GM23248 (cell line): ENCODE results near the gene WIPF1. TPM values are rescaled to one million over a fixed set of nuclear protein-coding genes. Genes with fewer than 3 reads are reported as not detected.

Experiments
- DNase-seq: peaks from one replicate; pipeline ENCODE4 v3.0.0-alpha.2; 2015
- H2AFZ ChIP-seq: fragments of 200-600 bp; sonication (generic); 2 replicates; pipeline ENCODE4 v1.6.1; 2016; ENCODE audit warnings: antibody characterized with exemption
- H3F3A ChIP-seq: fragments of 200-600 bp; sonication (generic); 2 replicates; pipeline ENCODE4 v1.6.1; 2016; ENCODE audit warnings: mild to moderate bottlenecking, antibody characterized with exemption, mixed run types; ENCODE audit not compliant: insufficient read depth
- H3K27ac ChIP-seq: fragments of 200-600 bp; sonication (generic); 2 replicates; pipeline ENCODE4 v1.5.1; 2016; ENCODE audit warnings: mild to moderate bottlenecking
- H3K27me3 ChIP-seq: fragments of 200-600 bp; sonication (generic); replicated peaks from 2 replicates; pipeline ENCODE4 v1.6.1; 2016; ENCODE audit warnings: mild to moderate bottlenecking; ENCODE audit not compliant: insufficient read depth
- H3K36me3 ChIP-seq: fragments of 200-600 bp; sonication (generic); 2 replicates; pipeline ENCODE4 v1.6.1; 2016; ENCODE audit warnings: low read depth, mild to moderate bottlenecking
- H3K4me1 ChIP-seq: fragments of 200-600 bp; sonication (generic); 2 replicates; pipeline ENCODE4 v1.6.1; 2016; ENCODE audit warnings: mild to moderate bottlenecking; ENCODE audit not compliant: insufficient read depth
- H3K4me2 ChIP-seq: fragments of 200-600 bp; sonication (generic); one replicate; pipeline ENCODE4 v1.6.1; 2016; ENCODE audit warnings: mild to moderate bottlenecking; ENCODE audit not compliant: unreplicated experiment
- H3K4me3 ChIP-seq: fragments of 200-600 bp; sonication (generic); 2 replicates; pipeline ENCODE4 v1.5.1; 2016; ENCODE audit warnings: mild to moderate bottlenecking
- H3K79me2 ChIP-seq: fragments of 200-600 bp; sonication (generic); 2 replicates; pipeline ENCODE4 v1.6.1; 2016; ENCODE audit warnings: mild to moderate bottlenecking; ENCODE audit not compliant: insufficient read depth
- H3K9ac ChIP-seq: fragments of 200-600 bp; sonication (generic); 2 replicates; pipeline ENCODE4 v1.6.1; 2016; ENCODE audit warnings: mild to moderate bottlenecking
- H3K9me2 ChIP-seq: fragments of 200-600 bp; sonication (generic); 2 replicates; pipeline ENCODE4 v1.6.1; 2016; ENCODE audit warnings: mixed run types, mild to moderate bottlenecking, moderate library complexity; ENCODE audit not compliant: insufficient read depth
- H3K9me3 ChIP-seq: fragments of 200-600 bp; sonication (generic); one replicate; pipeline ENCODE4 v1.6.1; 2017; ENCODE audit warnings: low read depth
- H4K20me1 ChIP-seq: fragments of 200-600 bp; sonication (generic); 2 replicates; pipeline ENCODE4 v1.6.0; 2016; ENCODE audit not compliant: insufficient read depth
- EZH2 ChIP-seq: fragments of 200-600 bp; sonication (generic); IDR thresholded peaks from 2 replicates; pipeline ENCODE4 v1.6.1; 2018; ENCODE audit warnings: antibody characterized with exemption, mild to moderate bottlenecking; ENCODE audit not compliant: insufficient read depth, poor library complexity, severe bottlenecking
- EZH2phosphoT487 ChIP-seq: fragments of 200-600 bp; sonication (generic); IDR thresholded peaks from 2 replicates; pipeline ENCODE4 v1.6.1; 2018; ENCODE audit warnings: antibody characterized with exemption, moderate library complexity, mild to moderate bottlenecking, low read depth; ENCODE audit not compliant: insufficient read depth
- WGBS, 2 experiments: methylation state at CpG; one replicate each; pipeline ENCODE4 v1.1.6; 2015 to 2017; ENCODE audit warnings: low lambda C conversion rate in 2 of 2, low coverage in 1 of 2; ENCODE audit errors: missing lambda C conversion rate in 2 of 2; 5-methylcytosine and 5-hydroxymethylcytosine counted together
- in situ Hi-C: fragments of 300-500 bp; cut with MboI; formaldehyde crosslinking; loops from 2 replicates; pipeline ENCODE4 v1.15.0; 2020
- polyA plus RNA-seq: library from polyadenylated mRNA; unstranded; fragments of >200 nt; fragmentation: Nextera tagmentation; extraction: Ambion mirVana; gene quantifications from 2 replicates; pipeline ENCODE4 v1.2.1, GENCODE V29; 2016
- total RNA-seq: library from RNA; depleted of rRNA; stranded (reverse); fragments of >200 nt; shearing (Covaris generic); gene quantifications from 2 replicates; pipeline ENCODE4 v1.2.3, GENCODE V29; 2014

Gene WIPF1
- total and polyA plus RNA-seq, 2 experiments from 2014 or later, result 21.4 to 50.3 TPM

DNA sequence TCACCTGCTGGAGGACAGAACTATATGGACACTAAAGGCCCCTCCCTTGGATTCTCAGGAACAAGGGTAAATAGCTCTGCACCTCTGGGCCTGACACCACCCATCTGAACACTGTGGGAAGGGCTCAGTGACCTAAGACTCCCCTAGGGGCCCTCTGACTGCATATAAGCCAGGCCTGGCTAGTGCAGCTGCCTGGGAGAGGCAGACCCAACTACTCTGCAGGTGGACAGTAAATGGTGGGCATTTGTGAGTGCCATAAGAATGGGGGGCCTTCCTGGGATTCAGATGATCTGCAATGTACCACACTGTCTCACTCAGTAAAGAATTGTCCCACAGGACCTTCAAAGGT is 11.2 kb upstream of the WIPF1 start:
- no peak overlapping the region for H3K27ac ChIP-seq
- H3K9ac ChIP-seq, result no peak overlapping the region
- in situ Hi-C loops, result no loop called here

DNA sequence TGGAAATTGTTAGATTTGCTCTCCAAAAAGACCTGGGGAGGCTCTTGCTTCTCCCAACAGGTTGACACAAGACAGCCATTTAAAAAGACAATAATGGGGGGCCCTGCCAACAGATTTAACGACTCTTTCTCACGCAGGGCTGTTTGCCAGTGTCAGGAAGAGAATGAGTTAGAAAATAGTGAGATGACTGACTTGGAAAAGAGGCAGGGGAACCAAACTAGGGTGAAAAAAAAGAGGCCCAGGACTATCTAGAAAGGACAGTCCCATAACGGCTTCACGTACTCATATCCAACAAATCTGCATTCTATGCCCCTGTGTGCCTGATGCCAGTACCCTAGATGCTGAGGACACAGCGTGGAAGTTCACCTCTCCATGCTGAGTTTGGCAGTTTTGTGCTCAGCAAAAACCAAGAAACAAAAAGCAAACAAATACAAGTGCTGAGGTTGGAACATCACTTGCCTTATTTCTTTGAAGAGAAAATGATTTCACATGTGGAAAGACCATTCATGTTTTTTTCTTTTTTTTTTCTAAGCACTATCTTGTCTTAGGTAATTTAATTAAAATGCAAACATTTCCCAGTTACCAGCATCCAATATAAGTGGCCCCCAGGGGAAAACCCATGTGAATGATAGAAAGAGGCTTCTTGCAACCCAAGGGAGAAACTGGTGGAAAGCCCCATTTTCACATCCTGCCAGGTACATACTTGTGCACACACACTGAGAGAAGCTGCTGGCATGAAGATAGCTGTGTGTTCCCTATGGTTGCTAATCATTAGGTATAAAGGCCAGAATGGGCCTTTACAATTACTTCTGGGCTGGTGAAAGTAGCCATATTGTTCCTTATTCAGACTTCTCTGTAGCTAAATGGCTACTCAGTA is 10.6 kb upstream of the WIPF1 start:
- TF ChIP-seq EZH2phosphoT487 (no peak), EZH2 (no peak)
- in situ Hi-C loops, result no loop called here

More for the DNA sequence above, 11.2 kb upstream of the WIPF1 start:
- peaks cover 45% of the 10 kb centered on the region for H3K4me1 ChIP-seq
- no peak overlapping the region for H2AFZ ChIP-seq
- TF ChIP-seq EZH2, result no peak
- TF ChIP-seq EZH2phosphoT487, result no peak
- H4K20me1 ChIP-seq, result no peaks in the 10 kb centered on the region
- no peaks in the 10 kb centered on the region for H3K9me3 ChIP-seq
- no peak for DNase-seq
- peaks cover 75% of the 10 kb centered on the region for H3K79me2 ChIP-seq
- no peaks in the 10 kb centered on the region for H3K36me3 ChIP-seq
- no peak overlapping the region for H3K4me2 ChIP-seq
- H3K9me2 ChIP-seq, result no peaks in the 10 kb centered on the region
- no peaks in the 10 kb centered on the region for H3K27me3 ChIP-seq
- peaks cover 39% of the 10 kb centered on the region for H3F3A ChIP-seq
- no peak overlapping the region for H3K4me3 ChIP-seq

DNA sequence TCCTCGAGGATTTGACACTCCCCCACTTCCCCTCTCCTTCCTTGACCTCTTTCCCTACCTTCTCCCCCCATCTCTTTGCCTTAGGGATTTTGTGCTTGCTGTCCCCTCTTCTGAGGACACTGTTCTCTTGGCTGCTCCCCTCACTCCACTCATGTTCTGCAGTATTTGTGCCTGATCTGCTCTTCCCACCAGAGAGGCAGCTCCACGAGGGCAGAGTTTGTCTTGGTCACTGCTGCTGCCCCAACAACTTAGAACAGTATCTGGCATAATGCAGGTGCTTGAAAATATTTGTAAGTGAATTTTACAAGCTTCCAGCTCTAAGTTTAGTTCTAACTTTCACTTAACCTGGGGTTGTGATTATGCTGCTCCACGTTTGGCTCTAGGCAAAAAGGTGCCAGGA is 10.0 kb upstream of the WIPF1 start:
- no peak overlapping the region for H3K4me2 ChIP-seq
- 59 to 63% methylated on average over 3 of the region's 3 CpGs for WGBS, 2 experiments
- no peak overlapping the region for H3K27ac ChIP-seq
- in situ Hi-C loops, result no loop called here
- no peak overlapping the region for H2AFZ ChIP-seq
- peaks cover 38% of the 10 kb centered on the region for H3K4me1 ChIP-seq
- H3K9me2 ChIP-seq, result no peaks in the 10 kb centered on the region
- H3K9ac ChIP-seq, result no peak overlapping the region
- H3K27me3 ChIP-seq, result no peaks in the 10 kb centered on the region
- H4K20me1 ChIP-seq, result no peaks in the 10 kb centered on the region
- H3K79me2 ChIP-seq, result peaks cover 67% of the 10 kb centered on the region
- H3F3A ChIP-seq, result peaks cover 33% of the 10 kb centered on the region
- H3K9me3 ChIP-seq, result no peaks in the 10 kb centered on the region
- no peak overlapping the region for H3K4me3 ChIP-seq
- no peak for DNase-seq
- no peak for TF ChIP-seq EZH2phosphoT487
- no peak for TF ChIP-seq EZH2
- no peaks in the 10 kb centered on the region for H3K36me3 ChIP-seq

More for the DNA sequence above, 10.6 kb upstream of the WIPF1 start:
- H3F3A ChIP-seq, result peaks cover 33% of the 10 kb centered on the region
- no peaks in the 10 kb centered on the region for H3K27me3 ChIP-seq
- peaks cover 72% of the 10 kb centered on the region for H3K79me2 ChIP-seq
- 49 to 54% methylated on average over 5 of the region's 5 CpGs for WGBS, 2 experiments
- DNase-seq, result peak; percentile 30
- no peaks in the 10 kb centered on the region for H3K9me3 ChIP-seq
- H3K36me3 ChIP-seq, result no peaks in the 10 kb centered on the region
- H3K27ac ChIP-seq, result no peak overlapping the region
- no peak overlapping the region for H2AFZ ChIP-seq
- H4K20me1 ChIP-seq, result no peaks in the 10 kb centered on the region
- no peak overlapping the region for H3K4me2 ChIP-seq
- peaks cover 39% of the 10 kb centered on the region for H3K4me1 ChIP-seq
- H3K9me2 ChIP-seq, result no peaks in the 10 kb centered on the region
- H3K4me3 ChIP-seq, result no peak overlapping the region
- H3K9ac ChIP-seq, result no peak overlapping the region

GRCh38 chr2:174606336-174606735 is 8.7 kb upstream of the WIPF1 start:
- Histone ChIP-seq H3K9me3 (no peaks in the 10 kb centered on the region), H3K9ac (peak overlapping the region; percentile 75), H3K27ac (peak overlapping the region; percentile 93), H3K4me3 (0 out of 2 replicates have a peak overlapping the region, but pooled peaks have one; percentile 2), H4K20me1 (no peaks in the 10 kb centered on the region), H3K4me2 (peak overlapping the region; percentile 46), H3K27me3 (no peaks in the 10 kb centered on the region), H2AFZ (no peak overlapping the region), H3K36me3 (no peaks in the 10 kb centered on the region), H3K9me2 (no peaks in the 10 kb centered on the region), H3F3A (peaks cover 34% of the 10 kb centered on the region), H3K79me2 (peaks cover 67% of the 10 kb centered on the region), H3K4me1 (peaks cover 38% of the 10 kb centered on the region)
- no peak for TF ChIP-seq EZH2phosphoT487
- no peak for TF ChIP-seq EZH2
- DNase-seq, result peak; percentile 95
- in situ Hi-C loops, result no loop called here
- WGBS, 2 experiments, result 8 to 12% methylated on average over 3 of the region's 3 CpGs

GRCh38 chr2:174605687-174606086 is 8.1 kb upstream of the WIPF1 start:
- H3K27ac ChIP-seq, result peak overlapping the region; percentile 93
- no peaks in the 10 kb centered on the region for H3K9me3 ChIP-seq
- H3K9me2 ChIP-seq, result no peaks in the 10 kb centered on the region
- H2AFZ ChIP-seq, result no peak overlapping the region
- peaks cover 36% of the 10 kb centered on the region for H3K4me1 ChIP-seq
- TF ChIP-seq EZH2phosphoT487 (no peak), EZH2 (no peak)
- H3F3A ChIP-seq, result peaks cover 32% of the 10 kb centered on the region
- peak overlapping the region; percentile 46 for H3K4me2 ChIP-seq
- peak overlapping the region; percentile 75 for H3K9ac ChIP-seq
- peaks cover 66% of the 10 kb centered on the region for H3K79me2 ChIP-seq
- H3K27me3 ChIP-seq, result no peaks in the 10 kb centered on the region
- H3K36me3 ChIP-seq, result no peaks in the 10 kb centered on the region
- in situ Hi-C loops, result no loop called here
- DNase-seq, result peak; percentile 76
- H3K4me3 ChIP-seq, result 0 out of 2 replicates have a peak overlapping the region, but pooled peaks have one; percentile 2
- no peaks in the 10 kb centered on the region for H4K20me1 ChIP-seq
